ENCODE measurements around the gene CLECL1.
"Not testable (repeated sequence)": the region's sequence is repeated elsewhere in the genome, so short reads cannot be mapped to it uniquely, and the experiment has no call there.

The CLECL1 gene

DNA sequence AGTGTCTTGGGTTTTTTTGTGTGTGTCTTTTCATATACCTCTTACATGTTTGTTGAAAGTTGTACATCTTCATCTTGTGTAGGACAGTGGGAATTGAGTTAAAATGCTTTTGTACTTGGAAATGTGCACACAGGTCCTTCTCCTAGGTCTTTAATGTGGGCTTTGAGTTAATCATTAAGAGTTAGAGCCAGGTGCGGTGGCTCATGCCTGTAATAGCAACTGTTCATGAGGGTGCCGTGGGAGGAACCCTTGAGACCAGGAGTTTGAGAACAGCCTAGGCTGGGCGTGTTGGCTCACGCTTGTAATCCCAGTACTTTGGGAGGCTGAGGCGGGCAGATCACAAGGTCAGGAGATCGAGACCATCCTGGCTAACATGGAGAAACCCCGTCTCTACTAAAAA is 13.9 kb downstream of the CLECL1 start:
- no peak for DNase-seq

DNA sequence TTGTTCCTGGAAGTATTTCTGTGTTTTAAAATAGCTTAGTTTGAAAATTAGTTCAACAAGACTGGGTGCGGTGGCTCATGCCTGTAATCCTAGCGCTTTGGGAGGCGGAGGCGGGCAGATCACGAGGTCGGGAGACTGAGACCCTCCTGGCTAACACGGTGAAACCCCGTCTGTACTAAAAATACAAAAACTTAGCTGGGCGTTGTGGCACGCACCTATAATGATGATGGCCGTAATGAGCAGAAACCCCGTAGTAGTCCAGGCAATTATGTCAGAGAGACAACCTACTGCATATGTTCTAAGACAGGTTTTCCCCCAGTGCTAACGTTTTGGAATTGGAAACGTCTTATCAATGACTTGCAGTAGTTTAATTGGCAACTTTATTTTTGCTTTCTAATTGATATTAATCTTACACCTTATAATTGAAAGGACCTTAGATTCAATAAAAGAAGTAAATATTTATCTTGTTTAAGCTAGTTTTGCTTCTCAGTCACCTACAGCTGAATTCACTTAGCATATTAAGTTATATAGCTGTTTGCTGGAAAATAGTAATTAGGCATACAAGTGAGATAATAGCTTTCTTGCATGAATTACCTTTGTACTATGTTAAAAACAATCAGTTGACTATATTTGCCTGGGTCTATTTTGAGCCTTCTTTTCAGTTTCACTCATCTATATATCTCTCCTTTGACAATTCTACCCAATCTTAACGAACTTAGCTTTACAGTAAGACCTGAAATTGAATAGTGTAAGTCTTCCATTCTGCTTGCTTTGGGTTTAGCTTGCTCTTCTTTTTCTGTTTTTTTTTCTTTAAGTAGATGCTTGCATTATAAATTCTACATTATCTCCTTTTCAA is 15.6 kb downstream of the CLECL1 start:
- no peak for DNase-seq

GRCh38 chr12:9713032-9713558 is 19.8 kb downstream of the CLECL1 start:
- not testable (repeated sequence) for DNase-seq

GRCh38 chr12:9711664-9712063 is 21.2 kb downstream of the CLECL1 start:
- DNase-seq, result no peak

DNA sequence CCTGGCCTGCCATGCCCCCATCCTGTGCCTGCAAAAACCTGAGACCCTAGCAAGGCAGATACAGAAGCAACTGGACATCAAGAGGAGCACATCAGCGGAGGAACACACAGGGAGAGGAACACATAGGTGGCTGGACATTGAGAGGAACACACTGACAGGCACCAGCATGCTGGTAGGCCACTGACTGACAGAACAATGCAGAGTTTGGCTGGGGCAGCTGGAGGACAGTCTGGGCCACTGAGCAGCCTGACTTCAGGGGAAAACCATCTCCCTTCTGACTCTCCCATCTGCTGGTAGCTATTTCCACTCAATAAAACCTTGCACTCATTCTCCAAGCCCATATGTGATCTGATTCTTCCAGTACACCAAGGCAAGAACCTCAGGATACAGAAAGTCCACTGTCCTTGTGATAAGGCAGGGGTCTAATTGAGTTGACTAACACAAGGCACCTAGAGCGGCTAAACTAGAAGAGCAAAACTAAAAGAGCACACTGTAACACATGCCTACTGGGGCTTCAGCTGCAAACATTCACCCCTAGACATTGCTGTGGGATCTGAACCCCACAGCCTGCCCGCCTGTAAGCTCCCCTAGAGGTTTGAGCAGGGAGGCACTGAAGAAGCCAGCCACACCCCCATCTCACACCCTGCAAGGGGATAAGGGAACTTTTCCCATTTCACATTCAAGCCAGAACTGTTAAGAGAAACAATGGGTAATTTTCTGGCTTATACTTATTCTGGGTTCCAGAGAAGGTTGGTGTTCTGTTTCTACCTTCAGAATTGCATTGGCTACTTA is 22.1 kb downstream of the CLECL1 start:
- DNase-seq, result no peak

- no peak for DNase-seq
Observed at GRCh38 chr12:9708853-9709252, 24.0 kb downstream of the CLECL1 start.

DNA sequence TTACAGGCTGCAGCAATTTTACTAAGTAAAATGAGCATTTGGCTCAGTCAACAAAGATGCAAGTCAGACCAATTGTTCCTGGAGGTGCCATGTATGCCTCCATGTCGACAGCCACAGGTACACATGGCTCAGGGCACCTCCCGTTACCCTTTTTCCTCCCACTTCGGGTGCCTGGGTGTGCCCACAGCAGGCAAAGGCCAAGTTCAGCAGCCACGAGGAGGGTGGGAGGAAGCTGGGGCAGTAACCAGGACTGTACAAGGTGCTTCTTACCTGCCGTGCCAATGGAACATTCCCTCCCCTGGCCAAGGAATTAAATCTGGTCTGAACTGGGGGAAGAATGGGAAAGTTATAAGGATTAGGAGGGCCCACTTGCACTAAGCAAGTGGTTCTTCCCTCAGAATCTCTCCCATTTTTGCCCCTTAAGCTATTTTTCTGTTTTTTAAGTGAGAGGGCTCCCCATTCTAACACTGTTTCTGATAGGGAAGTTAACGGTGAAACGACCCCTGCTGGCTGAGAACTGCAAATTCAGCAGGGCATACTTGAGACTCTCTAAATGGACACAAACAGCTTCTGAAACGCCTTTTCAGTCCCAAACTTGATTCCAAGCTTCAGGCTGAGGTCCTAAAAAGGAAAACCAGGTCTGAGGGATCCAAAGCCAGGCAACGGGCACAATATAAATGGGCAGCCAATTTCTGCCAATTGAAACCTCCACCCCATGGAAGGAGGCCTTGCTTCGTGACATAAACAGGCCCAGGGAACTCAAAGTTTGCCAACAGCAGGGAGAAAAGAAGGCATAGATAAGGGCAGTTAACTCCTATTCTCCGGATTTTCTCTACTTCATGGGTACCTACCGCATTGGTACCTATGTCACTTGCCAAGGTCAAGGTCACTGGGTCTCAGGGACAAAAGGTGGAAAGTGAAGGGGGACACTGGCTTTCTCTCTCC is 24.8 kb downstream of the CLECL1 start:
- DNase-seq, result no peak

DNA sequence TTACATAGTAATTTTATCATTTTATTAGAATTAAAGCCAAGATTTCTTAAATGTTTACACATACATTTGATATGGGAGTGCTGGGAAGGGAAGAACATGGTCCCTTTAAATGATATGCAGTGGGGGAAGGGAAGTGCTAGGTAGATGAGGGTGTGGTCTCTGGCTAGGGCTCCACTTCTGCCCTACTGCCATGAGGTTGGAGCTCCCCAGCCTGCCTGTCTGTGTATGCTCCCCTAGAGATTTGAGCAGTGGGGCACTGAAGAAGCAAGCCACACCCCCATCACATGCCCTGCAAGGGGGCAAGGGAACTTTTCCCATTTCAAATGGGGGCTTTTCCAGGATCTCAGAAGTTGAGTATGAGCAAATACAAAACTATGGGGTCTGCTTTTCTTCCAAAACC is 25.5 kb downstream of the CLECL1 start:
- no peak for DNase-seq

DNA sequence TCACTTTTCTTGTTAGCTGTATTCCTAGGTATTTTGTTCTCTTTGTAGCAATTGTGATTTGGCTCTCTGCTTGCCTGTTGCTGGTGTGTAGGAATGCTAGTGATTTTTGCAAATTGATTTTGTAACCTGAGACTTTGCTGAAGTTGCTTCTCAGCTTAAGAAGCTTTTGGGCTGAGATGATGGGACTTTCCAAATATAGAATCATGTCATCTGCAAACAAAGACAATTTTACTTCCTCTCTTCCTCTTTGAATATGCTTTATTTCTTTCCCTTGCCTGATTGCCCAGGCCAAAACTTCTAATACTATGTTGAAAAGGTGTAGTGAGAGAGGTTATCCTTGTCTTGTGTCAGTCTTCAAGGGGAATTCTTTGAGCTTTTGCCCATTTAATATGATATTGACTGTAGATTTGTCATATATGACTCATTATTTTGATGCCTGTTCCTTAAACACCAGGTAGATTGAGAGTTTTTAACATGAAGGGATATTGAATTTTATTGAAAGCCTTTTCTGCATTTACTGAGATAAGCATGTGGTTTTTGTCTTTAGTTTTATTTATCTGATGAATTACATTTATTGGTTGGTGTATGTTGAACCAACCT is 26.7 kb downstream of the CLECL1 start:
- no peak for DNase-seq

DNA sequence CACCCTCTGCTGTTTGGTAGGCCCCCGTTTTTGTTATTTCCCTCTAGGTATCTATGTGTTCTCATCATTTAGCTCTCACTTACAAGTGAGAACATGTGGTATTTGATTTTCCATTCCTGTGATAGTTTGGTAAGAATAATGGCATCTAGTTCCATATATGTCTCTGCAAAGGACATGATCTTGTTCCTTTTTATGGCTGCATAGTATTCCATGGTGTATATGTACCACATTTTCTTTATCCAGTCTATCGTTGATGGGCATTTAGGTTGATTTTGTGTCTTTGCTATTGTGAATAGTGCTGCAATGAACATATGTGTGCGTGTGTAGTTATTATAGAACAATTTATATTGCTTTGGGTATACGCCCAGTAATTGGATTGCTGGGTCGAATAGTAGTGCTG is 28.3 kb downstream of the CLECL1 start:
- not testable (repeated sequence) for DNase-seq

DNA sequence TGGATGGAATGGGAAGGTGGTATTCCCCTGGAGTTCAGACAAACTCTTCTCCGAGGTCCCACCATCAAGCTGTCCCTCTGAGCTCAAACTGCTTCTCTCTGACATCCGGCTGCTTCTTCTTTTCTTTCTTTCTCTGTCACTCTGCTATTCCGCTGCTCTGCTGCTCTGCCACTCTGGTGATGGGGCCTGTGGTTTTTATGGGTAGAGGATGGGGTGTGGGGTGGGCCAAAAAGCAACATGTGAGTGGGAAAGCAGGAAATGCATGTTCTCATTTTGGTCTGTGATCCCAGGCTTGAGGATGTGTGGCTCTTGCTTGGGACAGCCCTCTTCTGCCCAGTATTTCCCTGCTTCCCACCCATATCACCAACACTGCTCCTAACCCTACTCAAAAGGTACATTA is 30.6 kb downstream of the CLECL1 start:
- no peak for DNase-seq

DNA sequence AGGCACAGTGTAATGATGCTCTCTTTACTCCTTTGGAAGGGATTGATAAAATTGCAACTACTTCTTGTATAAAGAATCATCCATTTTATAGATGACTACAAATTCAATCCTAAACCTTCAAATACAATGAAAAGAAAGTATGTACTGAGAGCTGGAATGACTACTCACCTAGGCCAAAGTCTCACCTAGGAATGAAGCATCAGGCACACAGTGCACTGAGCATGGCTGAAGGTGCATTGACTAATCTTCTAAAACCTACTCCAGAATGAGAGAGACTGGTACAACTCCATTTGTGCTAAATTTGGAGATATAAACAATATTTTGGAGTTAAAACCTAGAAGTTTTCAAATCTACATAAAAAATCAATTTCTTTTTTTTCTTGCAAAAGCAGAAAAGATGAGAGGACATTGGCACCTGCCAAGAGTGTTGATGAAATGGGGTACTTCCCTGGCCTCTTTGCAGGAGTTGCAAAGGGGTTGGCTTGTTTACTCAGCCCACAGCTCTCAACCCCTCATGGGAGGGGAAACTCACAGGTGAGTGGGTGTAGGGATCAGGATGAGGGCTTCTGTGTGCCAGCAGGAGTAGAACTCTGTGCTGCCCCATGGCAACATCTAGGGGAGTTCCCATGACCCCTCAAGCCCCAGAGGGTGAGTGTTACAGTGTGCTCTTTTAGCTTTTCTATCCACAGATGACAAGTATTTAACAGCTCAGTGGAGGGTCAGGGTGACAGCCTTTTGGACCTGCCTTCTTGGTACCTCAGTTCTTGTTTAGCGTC is 31.3 kb downstream of the CLECL1 start:
- DNase-seq, result no peak

GRCh38 chr12:9700606-9700956 is 32.3 kb downstream of the CLECL1 start:
- no peak for DNase-seq

- DNase-seq, result no peak
Observed at GRCh38 chr12:9699898-9700605, 32.8 kb downstream of the CLECL1 start.

- no peak for DNase-seq
Observed at GRCh38 chr12:9699269-9699897, 33.5 kb downstream of the CLECL1 start.

- no peak for DNase-seq
Observed at GRCh38 chr12:9698681-9699080, 34.2 kb downstream of the CLECL1 start.

- no peak for DNase-seq
Observed at GRCh38 chr12:9697619-9698018, 35.3 kb downstream of the CLECL1 start.

DNA sequence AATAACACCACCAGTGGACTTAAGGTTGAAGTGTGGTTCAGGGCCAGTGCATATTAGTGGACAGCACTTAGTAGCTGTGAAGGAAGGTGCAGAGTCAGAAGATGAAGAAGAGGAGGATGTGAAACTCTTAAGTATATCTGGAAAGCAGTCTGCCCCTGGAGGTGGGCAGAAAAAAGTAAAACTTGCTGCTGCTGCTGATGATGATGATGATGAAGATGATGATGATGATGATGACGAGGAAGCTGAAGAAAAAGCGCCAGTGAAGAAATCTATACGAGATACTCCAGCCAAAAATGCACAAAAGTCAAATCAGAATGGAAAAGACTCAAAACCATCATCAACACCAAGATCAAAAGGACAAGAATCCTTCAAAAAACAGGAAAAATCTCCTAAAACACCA is 37.2 kb downstream of the CLECL1 start:
- not testable (repeated sequence) for DNase-seq

GRCh38 chr12:9695150-9695549 is 37.7 kb downstream of the CLECL1 start:
- DNase-seq, result not testable (repeated sequence)

GRCh38 chr12:9694241-9694640 is 38.7 kb downstream of the CLECL1 start:
- no peak for DNase-seq

Measured in DMS153 (cell line).